H1 (cell line): Measurements from ENCODE around the gene KCNK13. TPM values are rescaled to one million over a fixed set of nuclear protein-coding genes. Genes with fewer than 3 reads are reported as not detected.

Experiments used
- CREB1 ChIP-seq: IDR thresholded peaks from 2 replicates; pipeline ENCODE4 v1.6.1; 2012; ENCODE audit warnings: inconsistent platforms
- EGR1 ChIP-seq: IDR thresholded peaks from 2 replicates; pipeline ENCODE4 v1.6.1; 2011; ENCODE audit warnings: low read depth, low read length, borderline replicate concordance
- KDM5A ChIP-seq: fragments of 200-600 bp; IDR thresholded peaks from 2 replicates; pipeline ENCODE4 v1.7.1; 2012; ENCODE audit warnings: mild to moderate bottlenecking, low read length, inconsistent platforms, mixed read lengths
- RAD21 ChIP-seq, 2 experiments: IDR thresholded peaks in 1 of 2; conservative IDR thresholded peaks in 1 of 2; 2 replicates each; pipeline ENCODE4 v1.6.1; 2011; ENCODE audit warnings: low read depth in 2 of 2, low read length in 2 of 2, improper control_type of control experiment in 1 of 2, inconsistent platforms in 1 of 2, mild to moderate bottlenecking in 1 of 2, moderate library complexity in 1 of 2
- RFX5 ChIP-seq: IDR thresholded peaks from 2 replicates; pipeline ENCODE4 v1.6.1; 2011; ENCODE audit warnings: low read depth, low read length, improper control_type of control experiment, borderline replicate concordance
- SAP30 ChIP-seq: fragments of 300-600 bp; sonication (generic); IDR thresholded peaks from 2 replicates; pipeline ENCODE4 v1.7.1; 2012; ENCODE audit warnings: low read length, moderate library complexity, mild to moderate bottlenecking, inconsistent platforms; ENCODE audit not compliant: insufficient read depth, insufficient replicate concordance
- SRF ChIP-seq: IDR thresholded peaks from 2 replicates; pipeline ENCODE4 v1.6.1; 2011; ENCODE audit warnings: mild to moderate bottlenecking, low read depth, low read length, moderate library complexity
- SUZ12 ChIP-seq: fragments of 200-600 bp; sonication (generic); IDR thresholded peaks from 2 replicates; pipeline ENCODE4 v1.6.1; 2012; ENCODE audit warnings: mild to moderate bottlenecking, inconsistent platforms, low read length, moderate library complexity, mixed read lengths
- TAF1 ChIP-seq: IDR thresholded peaks from 2 replicates; pipeline ENCODE4 v1.6.1; 2011; ENCODE audit warnings: mild to moderate bottlenecking, low read depth, low read length
- polyA plus RNA-seq, 7 experiments: library from polyadenylated mRNA; depleted of rRNA in 3 of 7; stranded (reverse) in 5 of 7; unstranded in 2 of 7; fragments of >200 nt in 5 of 7; fragments of 200-250 nt in 2 of 7; gene quantifications; 1 replicate in 5 of 7; 2 replicates in 1 of 7; 4 replicates in 1 of 7; pipeline versions ENCODE4 v1.2.1 to v1.2.3, GENCODE V29; 2011 to 2013; ENCODE audit warnings: missing spikeins in 2 of 7, mixed read lengths in 2 of 7
- total RNA-seq: library from RNA; stranded (reverse); fragmentation: NEBNext Ultra II Directional; extraction: Animal tissue kit (Norgen Biotek cat#: 25700); gene quantifications from 2 replicates; pipeline ENCODE4 v1.2.1, GENCODE V29; 2021
- TF ChIP-seq, protein P1 (sequence below): IDR thresholded peaks from 2 replicates; pipeline ENCODE4 v1.6.1; 2012; ENCODE audit warnings: inconsistent platforms

The KCNK13 gene
- total and polyA plus RNA-seq, 2 of the 8 experiments (the other 6 are each of a cell fraction or from before 2014, with no cell fraction given) = 0.39 to 0.48 TPM

DNA sequence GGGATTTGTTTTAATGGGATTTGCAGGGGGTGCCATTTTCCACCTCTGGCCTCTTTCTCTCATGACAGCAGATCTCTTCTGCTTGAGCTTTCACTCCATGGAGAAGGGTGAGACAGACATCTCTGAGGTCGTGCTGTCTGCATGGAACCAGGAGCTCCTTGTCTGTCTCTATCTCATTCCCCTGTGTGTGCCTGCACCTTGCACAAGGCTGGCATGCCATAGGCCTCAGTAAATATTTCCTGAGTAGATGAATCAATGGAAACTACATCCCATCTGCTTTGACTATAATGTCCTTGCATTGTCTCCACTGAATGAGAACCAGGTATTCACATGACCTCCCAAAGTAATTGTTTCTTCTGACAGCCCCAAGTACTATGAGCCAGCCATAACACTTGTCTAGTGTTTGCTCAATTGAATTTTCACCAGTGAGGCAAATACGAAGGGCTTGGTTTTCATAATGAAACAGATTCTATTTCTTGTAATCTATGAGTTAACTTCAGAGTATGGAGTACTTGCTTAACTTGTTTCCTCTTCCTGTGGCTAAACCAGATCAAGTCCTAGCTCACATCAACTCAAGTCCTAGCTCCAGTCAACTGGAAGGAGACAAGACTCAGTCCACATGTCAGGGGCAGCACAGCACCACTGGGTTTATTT lies 32.3 kb downstream of the KCNK13 start (continued):
- TF ChIP-seq SUZ12 = no peak
- no peak for TF ChIP-seq CREB1
- TF ChIP-seq TAF1 = no peak
- TF ChIP-seq SAP30 = no peak
- no peak for TF ChIP-seq KDM5A
- TF ChIP-seq SRF = no peak
- TF ChIP-seq RFX5 = no peak
- TF ChIP-seq RAD21 (IDR thresholded peaks at IDR 0.05 in 1 of 2, conservative IDR thresholded peaks at IDR 0.05 in 1 of 2; ENCODE audit: low read depth in 2 of 2, low read length in 2 of 2) = no peak
- TF ChIP-seq, protein P1, sequence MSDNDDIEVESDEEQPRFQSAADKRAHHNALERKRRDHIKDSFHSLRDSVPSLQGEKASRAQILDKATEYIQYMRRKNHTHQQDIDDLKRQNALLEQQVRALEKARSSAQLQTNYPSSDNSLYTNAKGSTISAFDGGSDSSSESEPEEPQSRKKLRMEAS = no peak
- TF ChIP-seq EGR1 = no peak
